Immature natural killer cell (primary cell): ENCODE data around the gene KLHL1. TPM values are rescaled to one million over a fixed set of nuclear protein-coding genes. Genes with fewer than 3 reads are reported as not detected.

Source experiments
- DNase-seq, 3 donors: peaks; one replicate each; pipeline ENCODE4 v3.0.0; 2022; ENCODE audit warnings: mixed read lengths in 1 of 3
- H3K27ac Mint-ChIP-seq, 6 donors: one replicate each; pipeline ENCODE4 v1.8.0; 2020; ENCODE audit warnings: mixed read lengths in 6 of 6, mild to moderate bottlenecking in 5 of 6, inconsistent platforms in 4 of 6, moderate library complexity in 3 of 6
- H3K27me3 Mint-ChIP-seq, 3 donors: one replicate each; pipeline ENCODE4 v1.8.0; 2020 to 2021; ENCODE audit warnings: low read depth in 3 of 3, mild to moderate bottlenecking in 3 of 3, mixed read lengths in 3 of 3, moderate library complexity in 3 of 3, inconsistent platforms in 1 of 3
- H3K36me3 Mint-ChIP-seq, 3 donors: one replicate each; pipeline ENCODE4 v1.8.0; 2020; ENCODE audit warnings: mixed read lengths in 3 of 3, inconsistent platforms in 2 of 3, mild to moderate bottlenecking in 2 of 3
- H3K4me1 Mint-ChIP-seq, 2 donors: one replicate each; pipeline ENCODE4 v1.8.0; 2020; ENCODE audit warnings: inconsistent platforms in 2 of 2, mild to moderate bottlenecking in 2 of 2, mixed read lengths in 2 of 2, moderate library complexity in 1 of 2
- H3K4me3 Mint-ChIP-seq, 5 donors: one replicate each; pipeline ENCODE4 v1.8.0; 2020; ENCODE audit warnings: mild to moderate bottlenecking in 5 of 5, mixed read lengths in 5 of 5, inconsistent platforms in 3 of 5, moderate library complexity in 3 of 5
- H3K9me3 Mint-ChIP-seq, 6 donors: one replicate each; pipeline ENCODE4 v1.8.0; 2020; ENCODE audit warnings: mild to moderate bottlenecking in 6 of 6, mixed read lengths in 6 of 6, inconsistent platforms in 4 of 6, moderate library complexity in 3 of 6
- polyA plus RNA-seq, 3 donors: library from polyadenylated mRNA; unstranded; fragments of 300-500 nt; fragmentation: Illumina TruSeq; gene quantifications; one replicate each; pipeline ENCODE4 v1.2.3, GENCODE V29; 2021

Gene KLHL1
- polyA plus RNA-seq, 3 donors from 2014 or later: not detected

GRCh38 chr13:69904784-69905183 is 203.5 kb downstream of the KLHL1 start:
- Mint-ChIP-seq H3K4me3 (no peak overlapping the region), H3K27me3 (no peaks in the 10 kb centered on the region), H3K36me3 (peaks cover 0 to 3% (median 0%) of the 10 kb centered on the region in 3 donors), H3K4me1 (no peaks in the 10 kb centered on the region), H3K27ac (no peak overlapping the region), H3K9me3 (peaks cover 8 to 52% (median 30%) of the 10 kb centered on the region in 6 donors)
- DNase-seq: no peak

- no peak for DNase-seq
- Mint-ChIP-seq H3K4me1 (no peaks in the 10 kb centered on the region), H3K36me3 (peaks cover 0 to 3% (median 0%) of the 10 kb centered on the region in 3 donors), H3K27ac (no peak overlapping the region), H3K27me3 (peaks cover 0 to under 1% (median 0%) of the 10 kb centered on the region in 3 donors), H3K9me3 (peaks cover 14 to 59% (median 38%) of the 10 kb centered on the region in 6 donors), H3K4me3 (no peak overlapping the region)
Observed at GRCh38 chr13:69903081-69903480, 205.2 kb downstream of the KLHL1 start.

- Mint-ChIP-seq H3K4me1 (no peaks in the 10 kb centered on the region), H3K9me3 (peaks cover 7 to 54% (median 20%) of the 10 kb centered on the region in 6 donors), H3K27me3 (no peaks in the 10 kb centered on the region), H3K27ac (no peak overlapping the region), H3K36me3 (no peaks in the 10 kb centered on the region), H3K4me3 (no peak overlapping the region)
- DNase-seq: no peak
Observed at GRCh38 chr13:69882451-69882850, 225.8 kb downstream of the KLHL1 start.

GRCh38 chr13:69879936-69880335 is 228.3 kb downstream of the KLHL1 start:
- H3K27me3 Mint-ChIP-seq: no peaks in the 10 kb centered on the region
- no peak for DNase-seq
- no peak overlapping the region for H3K4me3 Mint-ChIP-seq
- H3K27ac Mint-ChIP-seq: no peak overlapping the region
- H3K9me3 Mint-ChIP-seq: peaks cover 10 to 52% (median 15%) of the 10 kb centered on the region in 6 donors
- no peaks in the 10 kb centered on the region for H3K36me3 Mint-ChIP-seq
- no peaks in the 10 kb centered on the region for H3K4me1 Mint-ChIP-seq

GRCh38 chr13:69872321-69873047 is 235.8 kb downstream of the KLHL1 start:
- Mint-ChIP-seq H3K27ac (no peak overlapping the region), H3K4me3 (no peak overlapping the region), H3K4me1 (no peaks in the 10 kb centered on the region), H3K27me3 (no peaks in the 10 kb centered on the region), H3K36me3 (peaks cover 0 to 7% (median 0%) of the 10 kb centered on the region in 3 donors), H3K9me3 (peaks cover 4 to 31% (median 23%) of the 10 kb centered on the region in 6 donors)
- DNase-seq: no peak

GRCh38 chr13:69866555-69866954 is 241.7 kb downstream of the KLHL1 start:
- H3K27ac Mint-ChIP-seq: no peak overlapping the region

GRCh38 chr13:69857183-69857821 is 250.9 kb downstream of the KLHL1 start:
- Mint-ChIP-seq H3K9me3 (peaks cover 0 to 35% (median 6%) of the 10 kb centered on the region in 6 donors), H3K27me3 (peaks cover 0 to 1% (median 0%) of the 10 kb centered on the region in 3 donors), H3K4me3 (no peak overlapping the region), H3K27ac (no peak overlapping the region), H3K36me3 (no peaks in the 10 kb centered on the region), H3K4me1 (no peaks in the 10 kb centered on the region)
- DNase-seq: no peak

More at GRCh38 chr13:69866555-69866954, 241.7 kb downstream of the KLHL1 start:
- peaks cover 0 to 3% (median 0%) of the 10 kb centered on the region in 3 donors for H3K36me3 Mint-ChIP-seq
- H3K9me3 Mint-ChIP-seq: peaks cover 4 to 17% (median 8%) of the 10 kb centered on the region in 6 donors
- no peak for DNase-seq
- no peak overlapping the region for H3K4me3 Mint-ChIP-seq
- H3K4me1 Mint-ChIP-seq: no peaks in the 10 kb centered on the region
- H3K27me3 Mint-ChIP-seq: no peaks in the 10 kb centered on the region

- H3K27ac Mint-ChIP-seq: no peak overlapping the region
- H3K9me3 Mint-ChIP-seq: peaks cover 1 to 38% (median 7%) of the 10 kb centered on the region in 6 donors
- H3K4me3 Mint-ChIP-seq: no peak overlapping the region
- H3K36me3 Mint-ChIP-seq: no peaks in the 10 kb centered on the region
- H3K27me3 Mint-ChIP-seq: peaks cover 0 to 1% (median 0%) of the 10 kb centered on the region in 3 donors
- no peak for DNase-seq
- no peaks in the 10 kb centered on the region for H3K4me1 Mint-ChIP-seq
Observed at GRCh38 chr13:69856331-69856730, 251.9 kb downstream of the KLHL1 start.

- Mint-ChIP-seq H3K9me3 (peaks cover 16 to 61% (median 27%) of the 10 kb centered on the region in 6 donors), H3K27ac (no peak overlapping the region), H3K4me1 (no peaks in the 10 kb centered on the region), H3K36me3 (peaks cover 0 to 3% (median 0%) of the 10 kb centered on the region in 3 donors), H3K4me3 (no peak overlapping the region), H3K27me3 (no peaks in the 10 kb centered on the region)
- DNase-seq: no peak
Observed at GRCh38 chr13:69828527-69828926, 279.7 kb downstream of the KLHL1 start.

GRCh38 chr13:69820180-69820579 is 288.1 kb downstream of the KLHL1 start:
- Mint-ChIP-seq H3K4me3 (no peak overlapping the region), H3K27me3 (no peaks in the 10 kb centered on the region), H3K36me3 (peaks cover 0 to 3% (median 0%) of the 10 kb centered on the region in 3 donors), H3K9me3 (peaks cover 9 to 34% (median 23%) of the 10 kb centered on the region in 6 donors), H3K4me1 (no peaks in the 10 kb centered on the region), H3K27ac (no peak overlapping the region)
- no peak for DNase-seq

GRCh38 chr13:69817333-69817869 is 290.9 kb downstream of the KLHL1 start:
- Mint-ChIP-seq H3K27me3 (no peaks in the 10 kb centered on the region), H3K9me3 (peaks cover 7 to 44% (median 27%) of the 10 kb centered on the region in 6 donors), H3K4me1 (no peaks in the 10 kb centered on the region), H3K27ac (no peak overlapping the region), H3K36me3 (no peaks in the 10 kb centered on the region), H3K4me3 (no peak overlapping the region)
- DNase-seq: no peak

GRCh38 chr13:69809152-69809551 is 299.1 kb downstream of the KLHL1 start:
- no peak overlapping the region for H3K27ac Mint-ChIP-seq
- no peaks in the 10 kb centered on the region for H3K36me3 Mint-ChIP-seq

GRCh38 chr13:69796256-69796655 is 312.0 kb downstream of the KLHL1 start:
- H3K4me1 Mint-ChIP-seq: no peaks in the 10 kb centered on the region

More at GRCh38 chr13:69809152-69809551, 299.1 kb downstream of the KLHL1 start:
- H3K27me3 Mint-ChIP-seq: peaks cover 0 to 2% (median 1%) of the 10 kb centered on the region in 3 donors
- no peaks in the 10 kb centered on the region for H3K4me1 Mint-ChIP-seq
- no peak overlapping the region for H3K4me3 Mint-ChIP-seq
- DNase-seq: no peak
- peaks cover 16 to 68% (median 36%) of the 10 kb centered on the region in 6 donors for H3K9me3 Mint-ChIP-seq

More at GRCh38 chr13:69796256-69796655, 312.0 kb downstream of the KLHL1 start:
- Mint-ChIP-seq H3K27ac (no peak overlapping the region), H3K4me3 (no peak overlapping the region), H3K27me3 (no peaks in the 10 kb centered on the region), H3K9me3 (peaks cover 14 to 45% (median 32%) of the 10 kb centered on the region in 6 donors), H3K36me3 (no peaks in the 10 kb centered on the region)
- DNase-seq: no peak
